ENCODE results near the gene RIPK1.

Gene RIPK1

DNA sequence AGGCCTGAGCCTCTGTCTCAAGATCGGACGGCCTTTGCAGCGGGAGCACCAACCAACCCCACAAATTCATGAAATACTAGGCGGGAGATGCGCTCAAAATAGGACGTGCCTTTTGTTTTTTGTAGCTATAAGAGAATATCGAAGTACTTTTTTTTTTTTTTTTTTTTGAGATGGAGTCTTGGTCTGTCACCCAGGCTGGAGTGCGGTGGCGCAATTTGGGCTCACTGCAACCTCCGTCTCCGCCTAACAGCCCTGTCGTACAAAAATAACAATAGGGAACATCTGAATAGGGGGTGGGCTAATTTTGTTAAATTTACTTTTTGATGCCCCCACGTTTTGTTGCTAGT, 94.9 kb downstream of the RIPK1 start:
- no peak for DNase-seq (ENCODE audit: low read depth in 2 of 2)

DNA sequence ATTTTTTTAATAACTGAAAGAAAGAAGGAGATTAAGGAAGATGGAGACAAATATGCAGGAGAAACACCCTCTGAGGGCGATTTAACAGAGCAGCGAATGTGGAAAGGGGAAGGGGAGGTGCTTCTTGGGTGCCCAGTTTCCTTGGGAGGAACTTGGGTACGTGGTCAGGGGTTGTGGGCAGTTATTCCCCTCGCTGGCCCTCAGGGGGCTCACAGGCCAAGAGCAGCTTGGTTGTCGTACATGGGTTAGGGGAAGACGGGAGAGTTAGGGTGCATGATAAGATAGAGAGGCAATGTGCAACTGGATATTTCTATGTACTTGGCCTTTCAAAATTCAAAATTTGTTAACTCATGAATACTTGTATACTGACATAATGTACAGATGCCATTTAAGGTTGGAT, 96.1 kb downstream of the RIPK1 start:
- no peak for DNase-seq (ENCODE audit: low read depth in 2 of 2)

Data from stimulated activated CD4-positive, alpha-beta T cell treated with anti-CD3 and anti-CD28 coated beads, Interleukin-1b, Interleukin-23, amount 100 ng/mL, for 1 hour (primary cell).